ENCODE results near the gene NOS1AP.

- TF ChIP-seq SIN3A (IDR thresholded peaks at IDR 0.05; ENCODE audit: borderline replicate concordance, insufficient read depth, low read length) (no peak), TAF1 (IDR thresholded peaks at IDR 0.05; ENCODE audit: borderline replicate concordance, insufficient read depth, low read length) (no peak), FOXP2 (optimal IDR thresholded peaks at IDR 0.05; ENCODE audit: borderline replicate concordance, extremely low read depth, extremely low read length, insufficient read depth) (no peak)
Observed at GRCh38 chr1:162253790-162254189, 184.3 kb downstream of the NOS1AP start.

Measured in PFSK-1 (cell line).